ENCODE data around the gene FILIP1L. TPM values are rescaled to one million over a fixed set of nuclear protein-coding genes. Genes with fewer than 3 reads are reported as not detected.

The FILIP1L gene
- total and polyA plus RNA-seq, 2 of the 4 experiments (the other 2 are of a cell fraction) = 11.5 to 19.9 TPM

DNA sequence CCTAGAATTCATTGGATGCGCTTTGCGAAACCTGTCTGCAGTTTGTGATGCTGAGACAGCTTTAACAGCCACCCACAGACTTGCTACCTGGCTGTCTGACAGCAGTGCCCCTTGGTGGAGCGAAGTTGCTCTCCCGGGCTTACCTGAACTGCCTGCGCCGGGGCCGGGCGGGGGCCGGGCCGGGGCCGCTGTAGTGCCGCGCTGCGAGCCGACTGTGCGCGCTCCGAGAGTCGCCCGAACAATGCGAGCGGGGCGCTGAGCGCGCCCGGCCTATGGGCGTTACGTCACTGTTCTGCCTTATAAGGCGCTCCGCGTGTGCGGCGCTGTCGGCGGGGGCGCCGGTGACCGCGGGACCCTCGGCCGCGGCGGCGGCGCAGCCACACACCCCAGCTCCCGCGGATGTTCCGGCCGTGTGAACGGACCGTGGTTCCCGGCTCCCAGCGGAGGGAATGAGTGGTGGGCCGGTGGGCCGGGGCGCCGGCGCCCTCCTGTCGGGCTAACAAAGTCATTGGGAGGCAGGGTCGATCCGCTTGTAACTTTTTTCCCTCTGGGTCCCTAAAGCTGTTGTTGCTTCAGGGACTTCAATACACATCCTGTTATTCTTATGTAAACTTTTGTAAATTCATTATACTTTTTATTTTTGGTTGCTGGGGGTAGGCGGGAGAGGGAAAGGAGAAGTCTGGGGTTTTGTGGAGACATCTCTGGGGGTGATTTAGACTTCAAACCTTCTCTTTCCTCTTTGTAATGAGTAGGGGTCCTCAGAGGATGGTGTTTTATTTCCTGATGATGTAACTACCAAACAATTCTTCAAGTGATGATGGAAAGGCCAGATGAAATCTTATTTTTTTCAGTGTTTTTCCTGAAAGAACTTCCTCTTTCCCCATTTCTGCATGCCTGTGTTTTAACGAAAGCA, 238.1 kb downstream of the FILIP1L start (continued):
- 0 out of 2 replicates have a peak, but pooled peaks have one; percentile 28 for TF ChIP-seq FOS (IDR thresholded peaks at IDR 0.05; ENCODE audit: low read depth, low read length)
- peak; percentile 65; the same call in 1 of the 2 replicates for TF ChIP-seq MAZ (IDR thresholded peaks at IDR 0.05; ENCODE audit: borderline replicate concordance, low read depth, low read length)
- peak; percentile 17; the same call in 1 of the 2 replicates for TF ChIP-seq BHLHE40 (IDR thresholded peaks at IDR 0.05; ENCODE audit: low read depth, low read length)

DNA sequence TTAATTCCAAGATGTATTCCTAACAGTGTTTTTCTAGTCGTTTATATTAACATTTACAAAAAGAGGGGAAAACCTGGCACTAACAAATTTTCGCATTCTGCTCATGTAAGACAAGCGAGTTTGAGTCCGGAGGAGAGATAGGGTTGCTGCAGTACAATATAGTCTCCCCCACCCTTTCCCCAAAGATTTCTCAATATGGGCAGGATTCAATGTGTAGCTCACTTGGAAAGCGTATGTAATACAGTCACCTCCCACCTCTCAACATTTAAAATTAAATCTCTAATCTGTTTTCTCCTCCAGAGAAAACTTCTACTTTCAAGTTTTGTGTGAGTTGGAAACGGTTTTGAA, 238.7 kb downstream of the FILIP1L start:
- CTCF ChIA-PET = no interaction called here
- POLR2A ChIA-PET (ENCODE audit: unreplicated experiment) = interaction anchor here (0.6 to 1.8 kb wide), 8 partner anchors 25 to 261 kb away, joined by 3 to 5 read pairs (median 4); no protein-coding TSS in a partner anchor
- peak; percentile 47 for ATAC-seq (ENCODE audit: low read depth)
- Histone ChIP-seq H3K9me1 (ENCODE audit: insufficient read depth, low read length) (peaks cover 11% of the 10 kb centered on the region), H2AK9ac (replicated peaks; ENCODE audit: low read depth, low read length, poor library complexity) (peak overlapping the region; percentile 21), H3K9ac (ENCODE audit: low read depth, low read length) (peak overlapping the region; percentile 89), H3K27me3 (ENCODE audit: control insufficient read depth, insufficient read depth, low read length) (no peaks in the 10 kb centered on the region), H2BK120ac (ENCODE audit: low read depth, low read length) (peak overlapping the region; percentile 85), H3K4me3 (ENCODE audit: insufficient read depth, low read depth, low read length) (peak overlapping the region; percentile 88), H2AFZ (replicated peaks; ENCODE audit: low read length, poor library complexity) (no peak overlapping the region), H3K4me1 (ENCODE audit: control insufficient read depth, insufficient read depth, low read length) (peaks cover 10% of the 10 kb centered on the region), H3K36me3 (ENCODE audit: control insufficient read depth, insufficient read depth, low read length) (peaks cover 8% of the 10 kb centered on the region), H2BK5ac (ENCODE audit: low read depth, low read length, poor library complexity, severe bottlenecking) (peak overlapping the region; percentile 73), H2BK20ac (ENCODE audit: low read depth, low read length) (peak overlapping the region; percentile 52; the same call in 1 of the 2 replicates), H4K5ac (ENCODE audit: low read depth, low read length) (peak overlapping the region; percentile 82), H3K27ac (ENCODE audit: insufficient read depth, low read length) (peak overlapping the region; percentile 88), H2AK5ac (ENCODE audit: low read depth, low read length) (peak overlapping the region; percentile 63), H3K9me3 (ENCODE audit: control insufficient read depth, insufficient read depth, low read length) (no peaks in the 10 kb centered on the region), H3K23ac (ENCODE audit: low read depth, low read length) (peak overlapping the region; percentile 95), H4K20me1 (ENCODE audit: insufficient read depth, low read length) (peaks cover 31% of the 10 kb centered on the region), H3K4ac (ENCODE audit: low read depth, low read length) (peak overlapping the region; percentile 98), H3K79me1 (ENCODE audit: low read depth in 1 of 2, low read length in 2 of 2) (peaks cover 2 to 32% of the 10 kb centered on the region in 2 experiments), H4K8ac (ENCODE audit: low read depth in 2 of 2, low read length in 2 of 2) (peak overlapping the region; percentile 37 to 85), H3K18ac (ENCODE audit: low read depth, low read length) (peak overlapping the region; percentile 91), H3K56ac (ENCODE audit: extremely low read depth, insufficient read depth, low read length) (peak overlapping the region; percentile 89), H3K14ac (replicated peaks; ENCODE audit: low read depth, low read length) (peak overlapping the region; percentile 99), H2BK15ac (ENCODE audit: low read depth, low read length) (peak overlapping the region; percentile 43; the same call in 2 of the 3 replicates), H3K4me2 (ENCODE audit: low read depth, low read length) (peak overlapping the region; percentile 96), H4K91ac (ENCODE audit: insufficient read depth, low read depth, low read length) (peak overlapping the region; percentile 94)
- in situ Hi-C loops (cut with MboI; ENCODE audit: low sequenced_read_pairs) = no loop called here
- dilution Hi-C loops (cut with HindIII; ENCODE audit: low sequenced_read_pairs, unreplicated experiment) = no loop called here
- TSS peak; percentile 52 for BruUV-seq (replicated peaks)
- peak; percentile 60 for DNase-seq
- intact Hi-C loops (cut with micrococcal nuclease) = loop anchor here (5.0 kb wide), 1 partner anchor 62 kb away; no protein-coding TSS in a partner anchor
- TF ChIP-seq, protein P1, sequence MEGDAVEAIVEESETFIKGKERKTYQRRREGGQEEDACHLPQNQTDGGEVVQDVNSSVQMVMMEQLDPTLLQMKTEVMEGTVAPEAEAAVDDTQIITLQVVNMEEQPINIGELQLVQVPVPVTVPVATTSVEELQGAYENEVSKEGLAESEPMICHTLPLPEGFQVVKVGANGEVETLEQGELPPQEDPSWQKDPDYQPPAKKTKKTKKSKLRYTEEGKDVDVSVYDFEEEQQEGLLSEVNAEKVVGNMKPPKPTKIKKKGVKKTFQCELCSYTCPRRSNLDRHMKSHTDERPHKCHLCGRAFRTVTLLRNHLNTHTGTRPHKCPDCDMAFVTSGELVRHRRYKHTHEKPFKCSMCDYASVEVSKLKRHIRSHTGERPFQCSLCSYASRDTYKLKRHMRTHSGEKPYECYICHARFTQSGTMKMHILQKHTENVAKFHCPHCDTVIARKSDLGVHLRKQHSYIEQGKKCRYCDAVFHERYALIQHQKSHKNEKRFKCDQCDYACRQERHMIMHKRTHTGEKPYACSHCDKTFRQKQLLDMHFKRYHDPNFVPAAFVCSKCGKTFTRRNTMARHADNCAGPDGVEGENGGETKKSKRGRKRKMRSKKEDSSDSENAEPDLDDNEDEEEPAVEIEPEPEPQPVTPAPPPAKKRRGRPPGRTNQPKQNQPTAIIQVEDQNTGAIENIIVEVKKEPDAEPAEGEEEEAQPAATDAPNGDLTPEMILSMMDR (conservative IDR thresholded peaks at IDR 0.05; ENCODE audit: low read depth, low read length) = no peak
- TF ChIP-seq MAFK (IDR thresholded peaks at IDR 0.05; ENCODE audit: low read depth, low read length) (no peak), FOS (IDR thresholded peaks at IDR 0.05; ENCODE audit: low read depth, low read length) (no peak), CEBPB (IDR thresholded peaks at IDR 0.05; ENCODE audit: low read depth, low read length) (peak; percentile 79), BHLHE40 (IDR thresholded peaks at IDR 0.05; ENCODE audit: low read depth, low read length) (no peak)
- TF ChIP-seq, protein P2, sequence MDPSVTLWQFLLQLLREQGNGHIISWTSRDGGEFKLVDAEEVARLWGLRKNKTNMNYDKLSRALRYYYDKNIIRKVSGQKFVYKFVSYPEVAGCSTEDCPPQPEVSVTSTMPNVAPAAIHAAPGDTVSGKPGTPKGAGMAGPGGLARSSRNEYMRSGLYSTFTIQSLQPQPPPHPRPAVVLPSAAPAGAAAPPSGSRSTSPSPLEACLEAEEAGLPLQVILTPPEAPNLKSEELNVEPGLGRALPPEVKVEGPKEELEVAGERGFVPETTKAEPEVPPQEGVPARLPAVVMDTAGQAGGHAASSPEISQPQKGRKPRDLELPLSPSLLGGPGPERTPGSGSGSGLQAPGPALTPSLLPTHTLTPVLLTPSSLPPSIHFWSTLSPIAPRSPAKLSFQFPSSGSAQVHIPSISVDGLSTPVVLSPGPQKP (IDR thresholded peaks at IDR 0.05; ENCODE audit: borderline replicate concordance, low read depth, low read length) = no peak
- no CpG with 5 or more reads among the region's 6 CpGs for WGBS, 2 experiments (ENCODE audit: extremely low coverage in 2 of 2, insufficient read length in 1 of 2)

All from IMR-90 (cell line).